Measurements from ENCODE around the gene ZNF536.
"Not testable (repeated sequence)": the region's sequence is repeated elsewhere in the genome, so short reads cannot be mapped to it uniquely, and the experiment has no call there.

Gene ZNF536

GRCh38 chr19:30481063-30481462 is 108.9 kb downstream of the ZNF536 start:
- Histone ChIP-seq H3K4me1 (ENCODE audit: control insufficient read depth, insufficient read depth, low read length) (no peaks in the 10 kb centered on the region), H3K27me3 (replicated peaks; ENCODE audit: control insufficient read depth, insufficient read depth, low read length) (peaks cover 7% of the 10 kb centered on the region), H3K9me3 (ENCODE audit: control insufficient read depth, low read length) (no peaks in the 10 kb centered on the region), H3K4me3 (ENCODE audit: low read length) (no peak overlapping the region), H3K36me3 (ENCODE audit: control insufficient read depth, insufficient read depth, low read length, severe bottlenecking) (no peaks in the 10 kb centered on the region), H3K9ac (ENCODE audit: low read length) (no peak overlapping the region)
- DNase-seq (ENCODE audit: low read depth), result no peak

DNA sequence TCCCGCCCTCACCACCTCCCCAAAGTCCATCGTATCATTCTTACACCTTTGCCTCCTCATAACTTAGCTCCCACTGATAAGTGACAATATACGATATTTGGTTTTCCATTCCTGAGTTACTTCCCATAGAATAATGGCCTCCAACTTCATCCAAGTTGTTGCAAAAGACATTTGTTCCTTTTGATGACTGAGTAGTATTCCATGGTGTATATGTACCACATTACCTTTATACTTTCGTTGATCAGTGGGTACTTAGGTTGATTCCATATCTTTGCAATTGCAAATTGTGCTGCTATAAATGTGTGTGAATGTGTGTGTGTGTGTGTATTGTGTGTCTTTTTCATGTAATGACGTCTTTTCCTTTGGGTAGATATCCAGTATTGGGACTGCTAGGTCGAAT is 109.6 kb downstream of the ZNF536 start:
- Histone ChIP-seq H3K36me3 (ENCODE audit: control insufficient read depth, insufficient read depth, low read length, severe bottlenecking) (no peaks in the 10 kb centered on the region), H3K9ac (ENCODE audit: low read length) (no peak overlapping the region), H3K4me3 (ENCODE audit: low read length) (no peak overlapping the region), H3K9me3 (ENCODE audit: control insufficient read depth, low read length) (no peaks in the 10 kb centered on the region), H3K27me3 (replicated peaks; ENCODE audit: control insufficient read depth, insufficient read depth, low read length) (peaks cover 7% of the 10 kb centered on the region), H3K4me1 (ENCODE audit: control insufficient read depth, insufficient read depth, low read length) (no peaks in the 10 kb centered on the region)
- DNase-seq (ENCODE audit: low read depth), result no peak

DNA sequence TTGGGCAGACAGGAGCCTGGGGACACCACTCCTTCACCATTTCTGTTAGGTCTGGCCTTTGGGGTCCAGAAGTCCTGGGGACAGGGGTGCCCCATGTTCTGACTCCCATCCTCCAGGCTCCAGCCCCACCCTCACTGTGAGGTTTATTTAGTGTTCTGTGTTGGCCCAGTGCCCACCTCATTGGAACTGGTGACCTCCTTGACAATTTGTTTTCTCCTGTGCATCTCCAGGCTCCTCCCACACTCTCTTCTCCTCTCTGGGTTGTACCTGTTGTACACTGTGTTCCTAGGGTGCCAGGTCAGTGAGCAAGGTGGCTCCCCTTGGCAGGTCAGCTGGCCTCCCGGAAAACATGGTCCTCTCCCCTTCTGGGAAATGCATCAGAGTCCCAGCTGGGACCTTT is 110.8 kb downstream of the ZNF536 start:
- Histone ChIP-seq H3K27me3 (replicated peaks; ENCODE audit: control insufficient read depth, insufficient read depth, low read length) (peaks cover 4% of the 10 kb centered on the region), H3K36me3 (ENCODE audit: control insufficient read depth, insufficient read depth, low read length, severe bottlenecking) (no peaks in the 10 kb centered on the region), H3K9ac (ENCODE audit: low read length) (no peak overlapping the region), H3K4me3 (ENCODE audit: low read length) (no peak overlapping the region), H3K9me3 (ENCODE audit: control insufficient read depth, low read length) (no peaks in the 10 kb centered on the region), H3K4me1 (ENCODE audit: control insufficient read depth, insufficient read depth, low read length) (no peaks in the 10 kb centered on the region)
- DNase-seq (ENCODE audit: low read depth), result no peak

DNA sequence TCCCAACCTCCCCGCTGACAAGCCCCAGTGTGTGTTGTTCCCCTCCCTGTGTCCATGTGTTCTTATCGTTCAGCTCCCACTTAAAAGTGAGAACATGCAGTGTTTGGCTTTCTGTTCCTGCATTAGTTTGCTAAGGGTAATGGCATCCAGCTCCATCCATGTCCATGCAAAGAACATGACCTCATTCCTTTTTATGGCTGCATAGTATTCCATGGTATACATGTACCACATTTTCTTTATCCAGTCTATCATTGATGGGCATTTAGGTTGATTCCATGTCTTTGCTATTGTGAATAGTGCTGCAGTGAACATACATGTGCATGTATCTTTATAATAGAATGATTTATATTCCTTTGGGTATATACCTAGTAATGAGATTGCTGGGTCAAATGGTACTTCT is 114.1 kb downstream of the ZNF536 start:
- not testable (repeated sequence) for H3K27me3 ChIP-seq (replicated peaks; ENCODE audit: control insufficient read depth, insufficient read depth, low read length); DNase-seq (ENCODE audit: low read depth); H3K4me1 ChIP-seq (ENCODE audit: control insufficient read depth, insufficient read depth, low read length); H3K9me3 ChIP-seq (ENCODE audit: control insufficient read depth, low read length); H3K9ac ChIP-seq (ENCODE audit: low read length); H3K4me3 ChIP-seq (ENCODE audit: low read length); H3K36me3 ChIP-seq (ENCODE audit: control insufficient read depth, insufficient read depth, low read length, severe bottlenecking)

GRCh38 chr19:30487178-30487577 is 115.0 kb downstream of the ZNF536 start:
- H3K4me3 ChIP-seq (ENCODE audit: low read length), result no peak overlapping the region

DNA sequence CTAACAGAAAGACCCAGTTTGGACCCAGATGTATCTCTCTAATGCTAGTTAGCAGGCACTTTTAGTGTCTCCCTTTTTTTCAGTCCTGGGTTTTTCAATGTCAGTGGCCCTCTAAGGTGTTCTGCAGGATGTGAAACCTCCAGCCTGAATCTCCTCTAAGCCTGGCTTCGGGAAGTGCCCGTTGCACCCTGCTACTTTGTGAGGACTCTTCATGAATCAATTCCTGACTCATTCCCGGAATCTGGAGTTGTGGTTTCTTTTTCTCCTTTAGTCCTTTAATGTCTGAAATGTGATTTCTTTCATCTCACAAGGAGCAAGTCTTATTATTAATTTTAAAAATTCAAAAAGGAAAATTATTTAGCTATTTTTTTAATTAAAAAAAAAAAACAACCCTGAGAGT is 116.0 kb downstream of the ZNF536 start:
- Histone ChIP-seq H3K9me3 (ENCODE audit: control insufficient read depth, low read length) (no peaks in the 10 kb centered on the region), H3K4me3 (ENCODE audit: low read length) (no peak overlapping the region), H3K27me3 (replicated peaks; ENCODE audit: control insufficient read depth, insufficient read depth, low read length) (no peaks in the 10 kb centered on the region), H3K36me3 (ENCODE audit: control insufficient read depth, insufficient read depth, low read length, severe bottlenecking) (no peaks in the 10 kb centered on the region), H3K9ac (ENCODE audit: low read length) (no peak overlapping the region), H3K4me1 (ENCODE audit: control insufficient read depth, insufficient read depth, low read length) (no peaks in the 10 kb centered on the region)
- no peak for DNase-seq (ENCODE audit: low read depth)

More at GRCh38 chr19:30487178-30487577, 115.0 kb downstream of the ZNF536 start:
- no peaks in the 10 kb centered on the region for H3K36me3 ChIP-seq (ENCODE audit: control insufficient read depth, insufficient read depth, low read length, severe bottlenecking)
- no peak overlapping the region for H3K9ac ChIP-seq (ENCODE audit: low read length)
- no peaks in the 10 kb centered on the region for H3K27me3 ChIP-seq (replicated peaks; ENCODE audit: control insufficient read depth, insufficient read depth, low read length)
- no peak for DNase-seq (ENCODE audit: low read depth)
- H3K9me3 ChIP-seq (ENCODE audit: control insufficient read depth, low read length), result no peaks in the 10 kb centered on the region
- H3K4me1 ChIP-seq (ENCODE audit: control insufficient read depth, insufficient read depth, low read length), result no peaks in the 10 kb centered on the region

DNA sequence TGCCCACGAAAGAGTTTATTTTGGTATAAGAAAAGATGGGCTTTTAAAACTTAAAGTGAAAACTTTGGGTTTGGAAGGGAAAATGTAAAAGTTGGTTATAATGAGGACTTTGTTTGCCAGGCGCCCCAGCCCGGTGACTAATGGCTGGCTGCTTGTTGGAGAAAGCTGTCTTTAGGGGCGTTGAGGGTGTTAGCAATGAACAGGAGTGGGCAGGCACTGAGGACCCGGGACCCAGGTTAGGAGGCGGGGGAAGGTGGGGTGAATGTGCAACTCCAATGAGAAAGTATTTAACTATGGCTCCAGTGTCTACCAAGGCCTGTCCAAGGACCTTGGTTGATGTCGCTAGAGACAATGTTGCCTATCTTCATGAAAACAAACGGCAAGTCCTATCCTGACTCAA is 118.6 kb downstream of the ZNF536 start:
- no peaks in the 10 kb centered on the region for H3K27me3 ChIP-seq (replicated peaks; ENCODE audit: control insufficient read depth, insufficient read depth, low read length)
- no peak overlapping the region for H3K4me3 ChIP-seq (ENCODE audit: low read length)
- no peak overlapping the region for H3K9ac ChIP-seq (ENCODE audit: low read length)
- no peaks in the 10 kb centered on the region for H3K4me1 ChIP-seq (ENCODE audit: control insufficient read depth, insufficient read depth, low read length)
- H3K9me3 ChIP-seq (ENCODE audit: control insufficient read depth, low read length), result no peaks in the 10 kb centered on the region
- DNase-seq (ENCODE audit: low read depth), result no peak
- no peaks in the 10 kb centered on the region for H3K36me3 ChIP-seq (ENCODE audit: control insufficient read depth, insufficient read depth, low read length, severe bottlenecking)

- H3K9me3 ChIP-seq (ENCODE audit: control insufficient read depth, low read length), result no peaks in the 10 kb centered on the region
- H3K4me1 ChIP-seq (ENCODE audit: control insufficient read depth, insufficient read depth, low read length), result no peaks in the 10 kb centered on the region
- no peak overlapping the region for H3K4me3 ChIP-seq (ENCODE audit: low read length)
- no peaks in the 10 kb centered on the region for H3K36me3 ChIP-seq (ENCODE audit: control insufficient read depth, insufficient read depth, low read length, severe bottlenecking)
- H3K27me3 ChIP-seq (replicated peaks; ENCODE audit: control insufficient read depth, insufficient read depth, low read length), result no peaks in the 10 kb centered on the region
- no peak overlapping the region for H3K9ac ChIP-seq (ENCODE audit: low read length)
- DNase-seq (ENCODE audit: low read depth), result no peak
Measured at GRCh38 chr19:30492586-30493270, 120.5 kb downstream of the ZNF536 start.

- Histone ChIP-seq H3K9me3 (ENCODE audit: control insufficient read depth, low read length) (no peaks in the 10 kb centered on the region), H3K4me3 (ENCODE audit: low read length) (no peak overlapping the region), H3K9ac (ENCODE audit: low read length) (no peak overlapping the region), H3K27me3 (replicated peaks; ENCODE audit: control insufficient read depth, insufficient read depth, low read length) (no peaks in the 10 kb centered on the region), H3K36me3 (ENCODE audit: control insufficient read depth, insufficient read depth, low read length, severe bottlenecking) (no peaks in the 10 kb centered on the region), H3K4me1 (ENCODE audit: control insufficient read depth, insufficient read depth, low read length) (no peaks in the 10 kb centered on the region)
- DNase-seq (ENCODE audit: low read depth), result no peak
Measured at GRCh38 chr19:30497034-30497433, 124.8 kb downstream of the ZNF536 start.

DNA sequence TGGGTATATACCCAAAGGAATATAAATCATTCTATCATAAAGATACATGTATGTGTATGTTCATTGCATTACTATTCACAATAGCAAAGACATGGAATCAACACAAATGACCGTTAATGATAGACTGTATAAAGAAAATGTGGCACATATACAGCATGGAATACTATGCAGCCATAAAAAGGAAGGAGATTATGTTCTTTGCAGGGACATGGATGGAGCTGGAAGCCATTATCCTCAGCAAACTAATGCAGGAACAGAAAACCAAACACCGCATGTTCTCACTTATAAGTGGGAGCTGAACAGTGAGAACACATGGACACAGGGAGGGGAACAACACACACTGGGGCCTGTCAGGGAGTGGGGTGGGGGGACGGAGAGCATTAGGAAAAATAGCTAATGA is 125.9 kb downstream of the ZNF536 start:
- H3K9ac ChIP-seq (ENCODE audit: low read length); DNase-seq (ENCODE audit: low read depth); H3K36me3 ChIP-seq (ENCODE audit: control insufficient read depth, insufficient read depth, low read length, severe bottlenecking); H3K4me1 ChIP-seq (ENCODE audit: control insufficient read depth, insufficient read depth, low read length); H3K9me3 ChIP-seq (ENCODE audit: control insufficient read depth, low read length); H3K27me3 ChIP-seq (replicated peaks; ENCODE audit: control insufficient read depth, insufficient read depth, low read length); H3K4me3 ChIP-seq (ENCODE audit: low read length): not testable (repeated sequence)

DNA sequence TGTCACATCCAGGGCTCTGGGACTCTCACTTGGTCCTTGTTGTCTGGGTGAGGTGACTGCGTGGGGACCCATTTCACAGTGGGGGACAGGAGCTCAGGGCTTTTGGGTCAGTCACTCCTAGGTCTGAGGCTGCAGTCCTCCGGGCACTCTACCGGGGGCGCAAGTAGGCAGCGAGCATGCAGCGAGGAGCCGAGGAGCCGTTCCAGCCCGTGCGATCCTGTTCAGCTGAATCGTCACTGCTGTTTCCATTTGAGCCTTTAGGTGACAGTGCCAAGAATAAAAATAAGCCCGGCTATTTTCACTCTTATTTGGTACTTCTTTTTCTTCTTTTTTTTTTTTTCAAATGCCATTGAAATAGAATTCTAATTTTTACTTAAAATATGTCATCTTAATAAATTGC is 126.5 kb downstream of the ZNF536 start:
- H3K36me3 ChIP-seq (ENCODE audit: control insufficient read depth, insufficient read depth, low read length, severe bottlenecking), result no peaks in the 10 kb centered on the region
- H3K9me3 ChIP-seq (ENCODE audit: control insufficient read depth, low read length), result no peaks in the 10 kb centered on the region
- DNase-seq (ENCODE audit: low read depth), result no peak
- H3K4me3 ChIP-seq (ENCODE audit: low read length), result no peak overlapping the region
- H3K9ac ChIP-seq (ENCODE audit: low read length), result no peak overlapping the region
- H3K4me1 ChIP-seq (ENCODE audit: control insufficient read depth, insufficient read depth, low read length), result no peaks in the 10 kb centered on the region
- H3K27me3 ChIP-seq (replicated peaks; ENCODE audit: control insufficient read depth, insufficient read depth, low read length), result no peaks in the 10 kb centered on the region

GRCh38 chr19:30504272-30504671 is 132.1 kb downstream of the ZNF536 start:
- Histone ChIP-seq H3K27me3 (replicated peaks; ENCODE audit: control insufficient read depth, insufficient read depth, low read length) (no peaks in the 10 kb centered on the region), H3K4me3 (ENCODE audit: low read length) (no peak overlapping the region), H3K4me1 (ENCODE audit: control insufficient read depth, insufficient read depth, low read length) (no peaks in the 10 kb centered on the region), H3K36me3 (ENCODE audit: control insufficient read depth, insufficient read depth, low read length, severe bottlenecking) (no peaks in the 10 kb centered on the region), H3K9ac (ENCODE audit: low read length) (no peak overlapping the region), H3K9me3 (ENCODE audit: control insufficient read depth, low read length) (no peaks in the 10 kb centered on the region)
- no peak for DNase-seq (ENCODE audit: low read depth)

All from adipocyte (in vitro differentiated cells).